ENCODE measurements around the gene DOCK3.
"Not testable (repeated sequence)": the region's sequence is repeated elsewhere in the genome, so short reads cannot be mapped to it uniquely, and the experiment has no call there.

Gene DOCK3

DNA sequence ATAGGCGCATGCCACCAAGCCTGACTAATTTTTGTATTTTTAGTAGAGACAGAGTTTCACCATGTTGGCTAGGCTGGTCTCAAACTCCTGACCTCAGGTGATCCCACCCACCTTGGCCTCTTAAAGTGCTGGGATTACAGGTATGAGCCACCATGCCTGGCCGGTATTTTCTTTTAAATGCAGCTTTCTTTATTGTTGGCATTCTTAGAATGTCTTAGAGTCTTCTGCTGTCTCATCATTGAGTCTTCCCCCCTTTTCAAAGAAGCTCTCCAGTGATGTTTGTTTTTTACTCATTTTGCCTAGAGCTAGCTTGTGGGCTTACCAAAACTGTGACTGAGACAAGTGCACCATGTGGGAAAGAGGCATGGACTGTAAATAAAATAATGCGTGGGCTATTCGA is 13.9 kb downstream of the DOCK3 start:
- DNase-seq = not testable (repeated sequence)

DNA sequence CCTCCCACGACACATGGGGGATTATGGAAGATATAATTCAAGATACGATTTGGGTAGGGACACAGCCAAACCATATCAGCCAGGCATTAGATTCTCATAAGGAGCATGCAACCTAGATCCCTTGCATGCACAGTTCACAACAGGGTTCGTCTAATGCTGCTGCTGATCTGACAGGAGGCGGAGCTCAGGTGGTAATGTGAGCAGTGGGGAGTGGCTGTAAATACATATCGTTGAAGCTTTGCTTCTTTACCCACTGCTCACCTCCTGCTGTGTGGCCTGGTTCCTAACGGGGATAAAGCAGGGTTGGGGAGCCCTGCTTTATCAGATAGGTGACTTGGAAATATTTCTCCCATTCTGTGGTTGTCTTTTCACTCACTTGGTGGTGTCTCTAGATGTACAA is 14.8 kb downstream of the DOCK3 start:
- DNase-seq = no peak

GRCh38 chr3:50695031-50695430 is 20.3 kb downstream of the DOCK3 start:
- DNase-seq = no peak

- no peak for DNase-seq
Measured at GRCh38 chr3:50696276-50696675, 21.5 kb downstream of the DOCK3 start.

GRCh38 chr3:50698269-50698668 is 23.5 kb downstream of the DOCK3 start:
- DNase-seq = no peak

DNA sequence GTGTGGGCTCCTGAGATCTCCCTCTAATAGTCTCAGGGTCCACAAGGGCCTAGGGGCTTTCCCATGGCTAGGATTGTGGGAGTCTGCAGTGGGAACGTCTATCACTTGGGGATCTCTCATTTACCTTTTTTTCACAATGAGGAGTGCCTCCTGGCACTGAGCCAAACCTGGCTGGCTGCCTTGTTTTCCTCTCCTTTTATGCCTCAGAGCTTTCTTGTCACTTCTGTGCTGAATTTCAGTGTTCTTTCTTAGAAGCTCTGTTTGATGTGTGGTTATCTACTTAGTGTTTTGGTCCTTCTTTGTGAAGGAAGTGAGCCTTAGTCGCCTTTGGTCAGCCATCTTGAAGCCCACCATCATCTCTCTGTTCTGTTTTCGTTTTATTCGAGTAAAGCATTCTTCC is 33.9 kb downstream of the DOCK3 start:
- DNase-seq = no peak

- no peak for DNase-seq
Measured at GRCh38 chr3:50714946-50715345, 40.2 kb downstream of the DOCK3 start.

DNA sequence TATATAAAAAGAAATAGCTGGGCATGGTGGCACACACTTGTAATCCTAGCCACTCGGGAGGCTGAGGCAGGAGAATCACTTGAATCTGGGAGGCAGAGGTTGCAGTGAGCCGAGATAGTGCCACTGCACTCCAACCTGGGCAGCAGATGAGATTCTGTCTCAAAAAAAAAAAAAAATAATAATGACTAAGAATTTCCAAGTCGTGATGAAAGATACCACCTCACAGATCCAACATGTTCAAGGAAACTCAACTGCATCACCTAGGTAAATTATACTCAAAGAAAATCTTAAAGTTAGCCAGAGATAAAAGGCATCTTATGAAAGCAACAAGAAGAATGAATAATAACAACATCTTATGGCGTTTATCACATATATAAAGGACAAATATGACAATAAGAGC is 50.1 kb downstream of the DOCK3 start:
- no peak for DNase-seq

GRCh38 chr3:50734985-50735384 is 60.3 kb downstream of the DOCK3 start:
- no peak for DNase-seq

- no peak for DNase-seq
Measured at GRCh38 chr3:50737193-50737905, 62.6 kb downstream of the DOCK3 start.

DNA sequence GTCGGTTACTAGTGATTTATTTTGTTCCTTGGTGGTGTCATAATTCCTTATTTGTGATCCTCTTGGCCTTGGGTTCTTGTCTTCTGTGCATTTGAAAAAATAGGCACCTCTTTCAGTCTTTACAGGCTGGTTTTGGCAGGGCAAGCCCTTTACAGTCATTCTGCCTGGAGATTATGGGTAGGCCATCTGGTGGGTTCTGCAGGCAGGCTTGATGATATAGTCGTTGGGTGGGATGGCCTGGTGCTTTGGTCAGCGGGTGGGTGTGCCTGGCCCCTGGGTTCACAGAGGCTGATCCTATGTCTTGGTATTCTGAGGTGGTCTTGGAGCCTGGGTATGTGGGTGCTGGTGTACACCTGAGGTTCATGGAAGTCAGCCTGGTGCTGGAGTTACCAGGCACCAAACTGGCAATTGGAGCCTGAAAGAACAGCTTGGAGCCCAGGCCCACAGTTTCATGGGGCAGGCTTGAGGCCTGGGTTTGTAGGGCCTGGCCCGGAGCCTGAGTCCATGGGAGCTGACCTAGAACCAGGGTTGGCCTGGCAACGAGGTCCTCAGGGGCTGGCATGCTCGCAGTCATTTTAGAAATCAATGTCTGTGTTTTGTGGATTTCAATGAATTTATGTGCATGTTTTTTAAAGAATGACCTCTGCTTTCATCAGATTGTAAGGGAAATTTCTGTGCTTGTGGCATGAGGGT is 63.3 kb downstream of the DOCK3 start:
- DNase-seq = no peak

DNA sequence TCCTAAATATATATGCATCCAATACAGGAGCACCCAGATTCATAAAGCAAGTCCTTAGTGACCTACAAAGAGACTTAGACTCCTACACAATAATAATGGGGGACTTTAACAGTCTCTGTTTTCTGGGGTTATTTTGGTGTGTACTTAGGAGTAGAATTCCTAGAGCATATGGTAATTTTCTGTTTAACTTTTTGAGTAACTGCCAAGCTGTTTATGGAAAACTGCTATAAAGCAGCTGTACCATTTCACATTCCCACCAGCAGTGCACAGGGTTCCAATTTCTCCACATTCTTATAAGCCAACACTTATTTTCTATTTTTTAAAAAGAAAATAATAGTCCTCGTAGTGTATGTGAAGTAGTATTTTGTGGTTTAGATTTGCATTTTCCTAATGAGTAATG is 68.9 kb downstream of the DOCK3 start:
- DNase-seq = no peak

- no peak for DNase-seq
Measured at GRCh38 chr3:50749822-50750221, 75.1 kb downstream of the DOCK3 start.

GRCh38 chr3:50759015-50759414 is 84.3 kb downstream of the DOCK3 start:
- no peak for DNase-seq

- no peak for DNase-seq
Measured at GRCh38 chr3:50777680-50778079, 103.0 kb downstream of the DOCK3 start.

- DNase-seq = not testable (repeated sequence)
Measured at GRCh38 chr3:50781766-50782165, 107.0 kb downstream of the DOCK3 start.

GRCh38 chr3:50786631-50787030 is 111.9 kb downstream of the DOCK3 start:
- DNase-seq = no peak

- not testable (repeated sequence) for DNase-seq
Measured at GRCh38 chr3:50790894-50791293, 116.2 kb downstream of the DOCK3 start.

- no peak for DNase-seq
Measured at GRCh38 chr3:50792568-50792967, 117.8 kb downstream of the DOCK3 start.

DNA sequence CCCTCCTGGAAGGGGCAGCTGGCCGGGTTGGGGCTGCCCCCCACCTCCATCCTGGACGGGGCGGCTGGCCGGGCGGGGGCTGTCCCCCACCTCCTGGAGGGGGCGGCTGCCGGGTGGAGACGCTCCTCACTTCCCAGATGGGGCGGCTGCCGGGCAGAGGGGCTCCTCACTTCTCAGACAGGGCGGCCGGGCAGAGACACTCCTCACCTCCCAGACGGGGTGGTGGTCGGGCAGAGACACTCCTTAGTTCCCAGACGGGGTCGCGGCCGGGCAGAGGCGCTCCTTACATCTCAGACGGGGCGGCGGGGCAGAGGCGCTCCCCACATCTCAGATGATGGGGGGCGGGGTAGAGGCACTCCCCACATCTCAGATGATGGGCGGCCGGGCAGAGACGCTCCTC is 129.1 kb downstream of the DOCK3 start:
- not testable (repeated sequence) for DNase-seq

- not testable (repeated sequence) for DNase-seq
Measured at GRCh38 chr3:50804376-50804775, 129.6 kb downstream of the DOCK3 start.

- DNase-seq = no peak
Measured at GRCh38 chr3:50805321-50805720, 130.6 kb downstream of the DOCK3 start.

DNA sequence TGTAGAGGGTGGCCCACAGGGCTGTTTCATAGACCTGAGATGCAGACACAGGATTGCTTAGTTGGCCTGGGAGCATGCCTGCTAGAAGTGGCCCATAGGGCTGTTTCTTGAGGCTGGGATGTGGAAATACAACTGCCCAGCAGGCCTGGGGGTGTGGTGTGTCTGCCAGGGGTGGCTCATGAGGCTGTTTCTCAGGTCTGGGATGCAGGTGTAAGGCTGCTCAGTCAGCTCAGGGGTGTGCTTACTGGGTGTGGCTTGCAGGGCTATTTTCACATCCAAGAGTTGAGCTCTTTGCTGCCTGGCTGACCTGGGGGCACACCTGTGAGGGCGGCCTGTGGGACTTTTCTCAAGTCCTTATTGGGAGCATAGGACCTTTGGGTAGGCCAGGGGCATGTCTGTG is 131.3 kb downstream of the DOCK3 start:
- DNase-seq = no peak

DNA sequence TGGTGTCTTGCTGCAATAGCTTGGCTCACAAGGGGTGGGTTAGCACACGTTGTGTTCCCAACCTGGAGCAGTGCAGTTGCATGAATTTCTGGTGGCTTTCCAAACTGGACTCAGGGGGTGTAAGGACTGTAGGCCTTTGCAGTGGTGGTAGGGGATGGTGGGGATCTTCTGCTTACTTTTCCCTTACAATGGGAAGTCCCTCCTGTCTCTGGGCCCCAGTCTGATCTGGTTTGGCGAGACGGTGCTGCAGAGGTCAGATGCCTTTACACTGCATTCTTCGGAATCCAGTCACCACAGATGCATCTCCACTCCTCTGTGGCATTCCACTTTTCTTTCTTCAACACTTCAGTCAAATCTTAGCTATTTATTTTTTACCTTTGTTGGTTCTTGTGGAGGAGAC is 132.1 kb downstream of the DOCK3 start:
- no peak for DNase-seq

- DNase-seq = no peak
Measured at GRCh38 chr3:50807266-50807665, 132.5 kb downstream of the DOCK3 start.
